ENCODE measurements around the gene KLK14.

DNA sequence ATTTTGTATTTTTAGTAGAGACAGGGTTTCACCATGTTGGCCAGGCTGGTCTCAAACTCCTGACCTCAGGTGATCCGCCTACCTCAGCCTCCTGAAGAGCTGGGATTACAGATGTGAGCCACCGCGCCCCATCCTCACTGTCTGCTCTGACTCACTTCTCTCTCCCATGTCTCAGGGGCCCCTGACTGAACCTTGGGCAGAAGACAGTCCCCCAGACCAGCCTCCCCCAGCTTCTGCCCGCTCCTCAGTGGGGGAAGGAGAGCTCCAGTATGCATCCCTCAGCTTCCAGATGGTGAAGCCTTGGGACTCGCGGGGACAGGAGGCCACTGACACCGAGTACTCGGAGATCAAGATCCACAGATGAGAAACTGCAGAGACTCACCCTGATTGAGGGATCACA is 47.0 kb upstream of the KLK14 start:
- no peak for TF ChIP-seq POLR2A (IDR thresholded peaks at IDR 0.05)
- TF ChIP-seq, protein P1, sequence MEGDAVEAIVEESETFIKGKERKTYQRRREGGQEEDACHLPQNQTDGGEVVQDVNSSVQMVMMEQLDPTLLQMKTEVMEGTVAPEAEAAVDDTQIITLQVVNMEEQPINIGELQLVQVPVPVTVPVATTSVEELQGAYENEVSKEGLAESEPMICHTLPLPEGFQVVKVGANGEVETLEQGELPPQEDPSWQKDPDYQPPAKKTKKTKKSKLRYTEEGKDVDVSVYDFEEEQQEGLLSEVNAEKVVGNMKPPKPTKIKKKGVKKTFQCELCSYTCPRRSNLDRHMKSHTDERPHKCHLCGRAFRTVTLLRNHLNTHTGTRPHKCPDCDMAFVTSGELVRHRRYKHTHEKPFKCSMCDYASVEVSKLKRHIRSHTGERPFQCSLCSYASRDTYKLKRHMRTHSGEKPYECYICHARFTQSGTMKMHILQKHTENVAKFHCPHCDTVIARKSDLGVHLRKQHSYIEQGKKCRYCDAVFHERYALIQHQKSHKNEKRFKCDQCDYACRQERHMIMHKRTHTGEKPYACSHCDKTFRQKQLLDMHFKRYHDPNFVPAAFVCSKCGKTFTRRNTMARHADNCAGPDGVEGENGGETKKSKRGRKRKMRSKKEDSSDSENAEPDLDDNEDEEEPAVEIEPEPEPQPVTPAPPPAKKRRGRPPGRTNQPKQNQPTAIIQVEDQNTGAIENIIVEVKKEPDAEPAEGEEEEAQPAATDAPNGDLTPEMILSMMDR (IDR thresholded peaks at IDR 0.05): no peak
